Right lobe of liver (tissue), 6 donors: ENCODE measurements around the gene PRPF38B. TPM values are rescaled to one million over a fixed set of nuclear protein-coding genes. Genes with fewer than 3 reads are reported as not detected.

Source experiments
- ATAC-seq, 4 donors: fragments of 200-7000 bp; cut with Tn5 transposase; one replicate each; pipeline ENCODE4 v1.9.1; 2020; ENCODE audit warnings: mild to moderate bottlenecking in 4 of 4, moderate library complexity in 4 of 4
- DNase-seq, 3 donors: peaks; one replicate each; pipeline ENCODE4 v3.0.0-alpha.2; 2020
- H3K27ac ChIP-seq, 3 donors: fragments of 200-600 bp; one replicate each; pipeline ENCODE4 v1.8.0; 2022
- H3K27me3 ChIP-seq, 2 donors: fragments of 200-600 bp; one replicate each; pipeline ENCODE4 v1.8.0; 2022
- H3K36me3 ChIP-seq, 4 donors: fragments of 200-600 bp; sonication (generic) in 1 of 4; one replicate each; pipeline versions ENCODE4 v1.5.1 to v1.8.0; 2017 to 2022; ENCODE audit warnings: control low read depth in 1 of 4
- H3K4me1 ChIP-seq, 4 donors: fragments of 200-600 bp; sonication (generic) in 1 of 4; one replicate each; pipeline versions ENCODE4 v1.5.1 to v1.8.0; 2017 to 2022; ENCODE audit warnings: control low read depth in 1 of 4
- H3K4me3 ChIP-seq, 3 donors: fragments of 200-600 bp; one replicate each; pipeline ENCODE4 v1.8.0; 2022
- H3K9me3 ChIP-seq, 4 donors: fragments of 200-600 bp; sonication (generic) in 1 of 4; one replicate each; pipeline versions ENCODE4 v1.5.1 to v1.8.0; 2017 to 2022; ENCODE audit warnings: control low read depth in 1 of 4
- CTCF ChIP-seq, 4 donors: fragments of 200-600 bp in 3 of 4; fragments of 450-650 bp in 1 of 4; IDR thresholded peaks; one replicate each; pipeline versions ENCODE4 v1.5.1 to v1.8.0; 2016 to 2022; ENCODE audit warnings: antibody characterized with exemption in 4 of 4, mild to moderate bottlenecking in 2 of 4
- POLR2A ChIP-seq: fragments of 450-650 bp; IDR thresholded peaks from one replicate; pipeline ENCODE4 v1.6.1; 2017; ENCODE audit warnings: antibody characterized with exemption, mild to moderate bottlenecking
- WGBS: methylation state at CpG from one replicate; pipeline ENCODE4 v1.1.6; 2018; ENCODE audit warnings: low coverage, low lambda C conversion rate; ENCODE audit not compliant: insufficient coverage; ENCODE audit errors: missing lambda C conversion rate; 5-methylcytosine and 5-hydroxymethylcytosine counted together
- intact Hi-C, 2 donors: fragments of 100-400 bp; cut with DNase I; formaldehyde crosslinking; loops; one replicate each; pipeline versions ENCODE4 v1.11.2 to v1.14.1; 2022
- total RNA-seq, 6 experiments: library from RNA; depleted of rRNA in 2 of 6; stranded (reverse); fragments of >200 nt in 2 of 6; fragmentation: NEBNext Ultra II Directional in 3 of 6; extraction: Animal tissue kit (Norgen Biotek cat#: 25700) in 3 of 6; gene quantifications; one replicate each; pipeline versions ENCODE4 v1.1.0 to v1.2.4, GENCODE V29; 2016 to 2023
- donor health status: DM: no; HTN: yes; CAD: no.
- donor health status: DM: no; HTN: no; CAD: no.
- donor health status: DM: no; HTN: no; CAD: no.
- donor health status: DM: no; HTN: yes; CAD: no.
- donor health status: DM: no; HTN: yes; CAD: no.

Gene PRPF38B
- total RNA-seq, 6 experiments from 2014 or later = 8.6 to 20.3 (median 12.6) TPM

- WGBS = 87% methylated on average over 4 of the region's 4 CpGs
- no peak overlapping the region for H3K4me3 ChIP-seq
Observed at GRCh38 chr1:108729481-108729880, 37.4 kb downstream of the PRPF38B start.

GRCh38 chr1:108732398-108732797, 40.3 kb downstream of the PRPF38B start:
- no peak overlapping the region for H3K4me3 ChIP-seq
- no peak overlapping the region for H3K27ac ChIP-seq
- no peaks in the 10 kb centered on the region for H3K4me1 ChIP-seq
- ATAC-seq (no peak), DNase-seq (no peak)
- H3K9me3 ChIP-seq = no peaks in the 10 kb centered on the region
- H3K27me3 ChIP-seq = no peaks in the 10 kb centered on the region
- WGBS = no CpG with 5 or more reads among the region's 1 CpG
- intact Hi-C loops = no loop called here
- TF ChIP-seq CTCF (IDR thresholded peaks at IDR 0.05) (no peak), POLR2A (no peak)
- H3K36me3 ChIP-seq = no peaks in the 10 kb centered on the region

More at GRCh38 chr1:108729481-108729880, 37.4 kb downstream of the PRPF38B start:
- DNase-seq = no peak
- Histone ChIP-seq H3K36me3 (no peaks in the 10 kb centered on the region), H3K4me1 (no peaks in the 10 kb centered on the region), H3K27ac (no peak overlapping the region), H3K27me3 (no peaks in the 10 kb centered on the region), H3K9me3 (no peaks in the 10 kb centered on the region)
- no peak for ATAC-seq
- intact Hi-C loops = no loop called here
- no peak for TF ChIP-seq POLR2A
- no peak for TF ChIP-seq CTCF (IDR thresholded peaks at IDR 0.05)

GRCh38 chr1:108734171-108734865, 42.2 kb downstream of the PRPF38B start:
- no peak for TF ChIP-seq POLR2A
- no peak for TF ChIP-seq CTCF (IDR thresholded peaks at IDR 0.05)
- intact Hi-C loops = no loop called here

GRCh38 chr1:108742253-108742652, 50.1 kb downstream of the PRPF38B start:
- TF ChIP-seq CTCF (IDR thresholded peaks at IDR 0.05) (no peak), POLR2A (no peak)
- intact Hi-C loops = no loop called here
- no peaks in the 10 kb centered on the region for H3K4me1 ChIP-seq
- H3K27ac ChIP-seq = no peak overlapping the region
- no peaks in the 10 kb centered on the region for H3K36me3 ChIP-seq
- H3K9me3 ChIP-seq = no peaks in the 10 kb centered on the region
- DNase-seq (no peak), ATAC-seq (no peak)
- H3K4me3 ChIP-seq = no peak overlapping the region
- H3K27me3 ChIP-seq = no peaks in the 10 kb centered on the region
- no CpG with 5 or more reads among the region's 6 CpGs for WGBS

More at GRCh38 chr1:108734171-108734865, 42.2 kb downstream of the PRPF38B start:
- DNase-seq = no peak
- ATAC-seq = no peak
- Histone ChIP-seq H3K4me1 (no peaks in the 10 kb centered on the region), H3K27ac (no peak overlapping the region), H3K4me3 (no peak overlapping the region), H3K27me3 (no peaks in the 10 kb centered on the region), H3K9me3 (no peaks in the 10 kb centered on the region), H3K36me3 (no peaks in the 10 kb centered on the region)
- WGBS = 83% methylated on average over 1 of the region's 1 CpG
